NOMO-1 treated with dmso at 0.1 percent for 144 hours (cell line): ENCODE measurements around the gene GET3.
A peak's percentile ranks its signal among the peaks of the same experiment; 100 is the strongest.
"Not testable (repeated sequence)": the region's sequence is repeated elsewhere in the genome, so short reads cannot be mapped to it uniquely, and the experiment has no call there.

Experiments
- DNase-seq: peaks from one replicate; lab custom pipeline; 2025; ENCODE audit not compliant: unreplicated experiment; lab: John Stamatoyannopoulos, UW

Gene GET3

DNA sequence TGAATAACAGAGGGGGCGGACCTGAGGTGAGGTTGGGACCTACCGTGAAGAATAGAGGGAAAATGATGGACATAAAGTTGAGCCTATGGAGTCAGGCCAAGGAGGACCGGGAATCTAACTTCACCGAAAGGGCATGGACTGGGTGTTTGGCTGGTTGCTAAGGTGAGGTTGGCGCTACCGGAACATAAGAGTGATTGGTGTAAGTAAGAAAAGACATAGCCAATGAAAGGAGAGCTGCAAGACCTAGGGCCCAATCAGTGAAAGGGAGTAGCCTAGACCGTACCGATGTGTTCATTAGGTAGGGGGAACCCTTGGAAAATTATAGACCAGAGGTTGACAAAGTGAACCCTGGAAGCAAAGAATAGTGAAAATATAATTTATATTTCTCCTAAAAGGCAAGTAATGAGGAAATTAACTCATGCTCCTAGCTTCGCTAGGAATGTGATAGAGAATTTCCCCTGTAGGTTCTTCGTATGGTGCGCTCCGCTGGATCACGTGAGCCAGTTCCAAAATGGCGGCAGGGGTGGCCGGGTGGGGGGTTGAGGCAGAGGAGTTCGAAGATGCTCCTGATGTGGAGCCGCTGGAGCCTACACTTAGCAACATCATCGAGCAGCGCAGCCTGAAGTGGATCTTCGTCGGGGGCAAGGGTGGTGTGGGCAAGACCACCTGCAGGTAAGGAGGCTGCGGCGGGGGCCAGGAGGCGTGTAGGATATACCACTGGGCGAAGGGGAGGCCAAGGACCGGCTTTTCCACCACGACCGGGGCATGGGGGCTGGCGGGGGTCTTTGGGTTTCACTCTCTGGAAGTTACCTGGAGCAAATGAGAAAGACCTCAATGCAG is at the start of gene GET3:
Gene GET3 (plus strand): TSS at position 503 of the 840 bp plus-strand sequence. CDS start 9 bp downstream, at position 512.
- peak; percentile 93 for DNase-seq

DNA sequence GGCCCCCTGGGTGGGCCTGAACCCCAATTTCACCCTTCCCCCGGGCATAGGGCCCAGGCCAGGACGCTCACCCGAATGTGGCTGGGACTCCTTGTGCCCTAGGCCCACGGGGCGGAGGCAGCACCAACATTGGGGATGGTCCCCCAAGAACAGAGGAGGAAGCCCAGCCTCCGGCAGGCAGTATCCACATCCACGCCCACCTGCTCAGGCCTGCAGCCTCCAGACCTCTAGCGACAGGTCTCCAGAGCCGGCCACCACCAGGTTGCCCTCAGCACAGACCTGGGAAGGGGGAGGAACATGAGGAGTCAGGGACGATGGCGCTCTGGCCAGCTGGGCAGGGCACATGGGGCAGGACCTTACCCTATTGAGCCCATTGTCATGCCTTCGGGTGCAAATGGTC is 48.3 kb upstream of the GET3 start:
- DNase-seq = no peak

DNA sequence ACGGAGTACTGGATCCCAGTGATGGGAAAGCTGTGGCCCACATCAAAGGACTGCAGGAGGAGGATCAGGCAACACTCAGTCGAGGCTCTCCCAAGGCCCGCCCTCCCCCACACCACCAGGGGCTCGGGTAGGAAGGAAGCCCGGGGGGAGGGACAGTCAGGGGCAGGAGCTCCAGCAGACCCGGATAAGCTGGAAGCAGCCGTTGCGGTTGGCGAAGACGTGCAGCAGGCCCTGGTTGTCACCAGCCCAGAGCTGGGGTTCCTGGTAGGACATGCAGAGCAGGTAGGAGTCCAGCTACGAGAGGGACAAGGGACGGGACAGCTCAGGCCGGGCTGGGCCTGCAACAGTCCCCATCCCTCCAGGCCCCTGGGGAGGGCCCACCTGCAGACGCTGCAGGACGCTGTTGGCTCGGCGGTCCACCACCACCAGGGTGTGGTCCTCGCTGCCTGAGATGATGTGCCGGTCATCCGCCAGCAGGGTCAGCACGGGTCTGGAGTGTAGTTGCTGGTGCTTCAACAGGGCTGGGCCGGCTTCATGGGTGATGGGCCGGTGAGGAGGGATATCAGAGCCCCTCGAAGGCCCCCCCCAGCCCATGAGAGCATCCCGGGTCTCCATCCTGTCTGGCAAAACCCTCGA is 47.6 kb upstream of the GET3 start:
- no peak for DNase-seq

DNA sequence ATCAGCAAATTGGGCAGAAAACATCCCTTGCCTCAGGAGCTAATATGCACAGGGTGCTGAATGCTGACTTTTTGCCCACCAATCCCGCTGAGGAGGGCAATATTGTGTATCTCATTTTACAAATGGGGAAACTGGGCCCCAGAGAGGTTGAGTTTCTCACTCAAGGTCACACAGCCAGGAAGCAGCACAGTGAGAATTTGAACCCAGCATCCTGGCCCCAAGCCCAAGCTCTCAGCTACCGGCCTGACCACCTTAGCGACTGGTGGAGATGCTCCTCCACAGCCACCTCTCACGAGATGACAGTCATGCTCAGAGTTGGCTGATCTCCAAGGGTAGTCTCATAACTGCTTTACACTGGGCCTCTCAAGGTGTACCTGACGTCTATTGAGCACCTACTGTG is 44.3 kb upstream of the GET3 start:
- no peak for DNase-seq

DNA sequence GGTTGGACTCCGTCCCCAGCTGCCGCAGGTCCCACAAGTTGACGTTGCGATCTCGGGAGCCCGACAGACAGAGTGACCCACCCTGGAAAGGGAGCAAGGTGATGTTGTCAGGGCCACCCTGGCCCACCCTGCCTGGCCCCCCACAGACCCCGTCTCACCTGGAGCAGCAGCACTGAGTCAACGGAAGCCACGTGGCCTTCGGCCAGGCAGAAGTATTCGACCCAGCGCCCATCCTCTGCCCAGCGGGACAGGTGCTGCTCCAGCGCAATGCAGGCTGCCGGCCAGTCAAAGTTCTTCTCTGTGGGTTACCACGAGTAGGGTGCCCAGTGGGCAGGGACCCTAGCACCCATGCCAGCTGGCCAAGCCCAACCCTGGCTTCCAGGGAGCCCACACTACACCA is 42.7 kb upstream of the GET3 start:
- DNase-seq = no peak

DNA sequence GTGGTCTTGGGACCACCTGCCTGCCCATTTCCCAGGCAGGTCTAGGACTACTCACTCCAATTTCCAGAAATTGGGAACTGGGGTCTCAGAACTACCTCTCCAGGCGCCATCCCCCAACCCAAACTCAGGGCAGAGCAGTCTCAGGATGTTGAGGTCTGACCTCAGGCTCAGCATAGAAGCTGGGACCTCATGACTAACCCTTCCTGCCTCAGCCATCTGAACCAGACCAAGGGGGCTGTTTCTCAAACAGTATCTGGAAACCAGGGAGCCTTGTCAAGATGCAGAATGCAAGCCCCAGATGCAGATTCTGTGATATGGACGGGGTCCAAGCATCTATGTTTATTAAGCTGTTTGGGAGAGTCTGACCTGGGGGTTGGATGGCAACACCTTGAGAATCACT is 42.2 kb upstream of the GET3 start:
- DNase-seq = no peak

DNA sequence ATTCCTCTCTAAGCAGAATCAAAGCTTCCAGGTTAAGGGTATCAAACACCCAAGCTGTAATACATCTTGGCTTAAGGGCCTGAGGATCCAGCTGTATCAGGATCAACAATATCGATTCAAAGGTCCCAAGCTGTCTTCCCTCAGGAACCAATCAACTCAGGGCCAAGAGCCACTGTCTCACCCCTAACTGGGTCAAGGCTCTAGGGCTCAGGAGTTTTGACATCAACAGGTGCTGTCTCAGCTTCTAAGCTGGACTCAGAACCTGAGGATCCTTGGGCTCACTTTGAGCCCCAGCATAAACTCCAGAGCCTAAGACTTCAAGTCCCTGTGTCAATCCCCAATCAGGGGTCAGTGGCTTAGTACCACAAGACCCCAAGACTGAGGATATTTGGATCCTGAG is 41.8 kb upstream of the GET3 start:
- DNase-seq = no peak

DNA sequence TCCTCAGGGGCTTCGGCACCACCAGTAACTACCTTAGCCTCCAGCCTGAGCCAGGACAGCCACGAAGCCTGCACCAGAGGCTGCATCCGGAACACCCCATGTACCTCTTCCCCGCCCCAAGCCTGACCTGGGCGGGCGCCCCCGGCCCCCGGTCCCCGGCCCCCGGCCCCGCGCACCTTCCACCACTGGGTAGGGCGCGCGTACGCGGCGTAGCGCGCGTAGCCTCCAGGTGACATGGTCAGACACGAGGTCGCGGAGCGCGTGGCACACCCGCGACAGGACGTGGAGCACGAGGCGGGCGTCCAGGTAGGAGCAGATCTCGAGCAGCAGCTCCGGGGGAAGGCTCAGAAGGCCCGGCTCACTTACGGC is 41.3 kb upstream of the GET3 start:
- no peak for DNase-seq

DNA sequence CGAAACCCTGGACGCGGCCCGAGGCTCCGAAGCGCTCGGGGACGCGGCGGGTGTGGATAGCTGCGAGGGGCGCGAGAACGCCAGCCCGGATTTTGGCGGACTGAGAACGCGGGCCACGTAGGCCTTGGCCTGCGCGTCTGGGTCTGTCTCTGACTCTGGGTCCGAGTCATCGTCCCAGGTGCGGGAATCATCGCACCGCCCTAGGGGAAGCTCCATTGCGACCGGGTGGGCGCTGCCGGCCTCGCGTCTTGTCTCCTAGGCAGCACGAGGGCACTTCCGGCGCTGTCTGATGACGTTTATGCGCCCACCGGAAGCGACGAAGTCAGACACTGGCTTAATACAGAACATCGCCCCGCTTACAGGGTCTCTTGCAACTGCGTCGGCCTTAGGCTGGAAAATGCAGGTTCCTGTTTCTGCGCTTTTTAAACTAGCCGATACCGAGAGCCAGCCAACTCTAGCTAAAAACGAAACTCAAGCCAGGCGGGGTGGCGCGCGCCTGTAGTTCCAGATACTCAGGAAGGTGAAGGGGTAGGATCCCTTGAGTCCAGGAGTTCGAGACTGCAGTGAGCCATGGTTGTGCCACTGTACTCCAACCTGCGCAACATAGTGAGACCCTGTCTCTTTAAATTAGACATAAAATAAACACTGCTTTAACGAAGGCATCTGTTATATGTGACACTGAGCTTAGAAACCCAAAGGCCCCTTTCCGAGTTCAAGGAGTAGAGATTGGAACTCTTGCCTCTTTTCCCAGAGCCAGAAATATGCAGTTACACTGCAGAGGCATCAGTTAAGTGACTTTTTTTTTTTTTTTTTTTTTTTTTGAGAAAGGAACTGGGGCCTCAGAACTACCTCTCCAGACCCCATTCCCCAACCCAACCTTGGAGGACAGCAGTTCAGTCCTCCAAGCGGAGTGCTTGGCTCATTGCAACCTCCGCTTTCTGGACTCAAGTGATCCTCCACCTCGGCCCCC is 40.6 kb upstream of the GET3 start, which contains the start of gene FBXW9:
Gene FBXW9 (minus strand): TSS at position 266 of the 970 bp plus-strand sequence. CDS start 50 bp downstream, at position 216.
- peak; percentile 83 for DNase-seq

DNA sequence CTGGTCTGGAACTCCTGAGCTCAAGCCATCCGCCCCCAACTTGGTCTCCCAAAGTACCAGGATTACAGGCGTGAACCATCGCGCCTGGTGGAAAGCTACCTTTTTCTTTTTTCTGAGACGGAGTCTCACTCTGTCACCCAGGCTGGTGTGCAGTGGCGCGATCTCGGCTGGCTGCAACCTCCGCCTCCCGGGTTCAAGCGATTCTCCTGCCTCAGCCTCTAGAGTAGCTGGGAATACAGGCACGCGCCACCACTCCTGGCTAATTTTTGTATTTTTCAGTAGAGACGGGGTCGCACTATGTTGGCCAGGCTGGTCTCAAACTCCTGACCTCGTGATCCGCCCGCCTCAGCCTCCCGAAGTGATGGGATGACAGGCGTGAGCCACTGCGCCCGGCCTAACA is 39.9 kb upstream of the GET3 start:
- DNase-seq = not testable (repeated sequence)

DNA sequence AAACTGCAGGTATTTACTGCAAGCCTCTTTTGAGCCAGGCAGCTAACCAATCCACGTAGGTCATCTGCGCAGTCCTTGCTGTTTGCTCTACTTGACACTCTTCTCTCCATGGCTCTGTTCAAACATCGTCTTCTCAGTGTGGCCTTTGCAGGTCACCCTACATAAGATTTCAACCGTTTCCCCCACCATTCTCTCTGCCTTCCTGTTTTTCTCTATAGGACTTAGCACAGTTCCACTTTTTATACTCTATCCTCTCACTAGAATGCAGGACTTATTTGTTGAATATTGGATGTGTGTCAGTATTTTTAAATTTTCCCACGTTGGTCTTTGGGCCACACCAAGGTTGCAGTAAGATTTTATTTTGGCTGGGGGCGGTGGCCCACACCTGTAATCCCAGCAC is 39.2 kb upstream of the GET3 start:
- DNase-seq = no peak

DNA sequence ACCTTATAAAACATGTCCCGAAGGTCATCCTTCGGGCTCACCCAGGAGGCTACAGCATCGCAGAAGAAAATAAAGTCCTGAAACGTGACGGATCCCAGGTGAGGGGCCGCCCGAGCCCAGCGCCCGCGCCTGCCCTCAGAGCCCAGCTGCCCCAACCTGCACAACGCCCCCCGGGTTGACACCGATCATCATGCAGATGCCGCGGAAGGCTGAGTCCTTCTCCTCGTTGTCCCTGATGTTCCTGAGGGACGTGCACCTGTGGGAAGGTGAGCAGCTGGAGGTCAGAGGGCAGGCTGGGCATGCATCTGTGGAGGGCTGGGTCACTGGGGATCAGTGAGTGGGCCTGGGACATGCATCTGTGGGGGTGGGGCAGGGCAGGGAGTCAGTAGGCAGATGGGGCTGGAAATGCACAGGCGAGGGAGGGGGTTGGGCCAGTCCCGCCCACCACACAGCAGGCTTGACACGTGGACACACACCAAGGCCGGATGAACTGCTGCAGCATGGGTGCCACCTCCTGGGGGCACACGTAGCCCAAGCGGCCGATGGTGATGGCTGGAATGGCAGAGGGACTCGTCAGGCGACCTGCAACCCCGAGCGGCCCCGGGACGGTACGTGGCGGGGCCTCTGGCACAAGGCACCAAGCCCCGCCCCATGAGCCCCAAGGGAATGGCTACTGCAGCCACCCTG is 35.6 kb upstream of the GET3 start:
- DNase-seq = no peak

DNA sequence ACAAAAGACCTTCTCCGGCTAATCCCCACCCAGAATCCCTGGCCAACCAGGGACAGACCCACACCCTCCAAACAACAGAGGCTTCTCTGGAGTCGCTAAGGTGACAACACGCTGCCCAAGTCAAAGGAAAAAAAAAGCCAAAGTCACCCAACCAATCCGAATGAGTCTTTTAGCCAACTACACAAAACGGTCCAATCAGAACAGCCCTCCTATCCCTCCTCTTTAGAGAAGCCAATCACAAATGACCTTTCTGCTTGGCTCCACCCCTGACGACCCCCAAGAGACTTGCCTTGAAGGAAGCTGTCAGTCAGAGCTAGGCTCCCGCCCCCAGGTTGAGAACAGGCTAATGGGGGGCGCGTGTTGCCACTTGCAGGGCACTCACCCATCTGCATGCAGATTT is 34.3 kb upstream of the GET3 start:
- no peak for DNase-seq

DNA sequence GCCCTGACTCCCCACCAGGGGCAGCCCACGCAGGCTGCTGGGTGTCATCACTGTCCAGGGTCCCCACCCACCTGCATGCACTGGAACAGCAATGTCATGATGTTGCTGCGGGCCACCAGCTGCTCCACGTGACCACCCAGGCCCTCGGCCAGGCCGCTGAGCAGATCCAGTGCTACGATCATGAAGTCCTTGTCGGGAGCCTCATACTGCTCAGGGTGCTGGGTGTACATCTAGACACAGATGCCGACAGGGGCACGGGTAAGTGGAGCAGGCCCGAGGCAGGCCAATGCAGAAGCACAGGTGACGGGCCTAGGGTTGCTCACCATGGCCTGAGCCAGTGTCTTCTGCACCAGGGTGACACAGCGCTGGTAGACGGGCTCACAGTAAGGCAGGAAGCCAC is 32.1 kb upstream of the GET3 start:
- DNase-seq = no peak

DNA sequence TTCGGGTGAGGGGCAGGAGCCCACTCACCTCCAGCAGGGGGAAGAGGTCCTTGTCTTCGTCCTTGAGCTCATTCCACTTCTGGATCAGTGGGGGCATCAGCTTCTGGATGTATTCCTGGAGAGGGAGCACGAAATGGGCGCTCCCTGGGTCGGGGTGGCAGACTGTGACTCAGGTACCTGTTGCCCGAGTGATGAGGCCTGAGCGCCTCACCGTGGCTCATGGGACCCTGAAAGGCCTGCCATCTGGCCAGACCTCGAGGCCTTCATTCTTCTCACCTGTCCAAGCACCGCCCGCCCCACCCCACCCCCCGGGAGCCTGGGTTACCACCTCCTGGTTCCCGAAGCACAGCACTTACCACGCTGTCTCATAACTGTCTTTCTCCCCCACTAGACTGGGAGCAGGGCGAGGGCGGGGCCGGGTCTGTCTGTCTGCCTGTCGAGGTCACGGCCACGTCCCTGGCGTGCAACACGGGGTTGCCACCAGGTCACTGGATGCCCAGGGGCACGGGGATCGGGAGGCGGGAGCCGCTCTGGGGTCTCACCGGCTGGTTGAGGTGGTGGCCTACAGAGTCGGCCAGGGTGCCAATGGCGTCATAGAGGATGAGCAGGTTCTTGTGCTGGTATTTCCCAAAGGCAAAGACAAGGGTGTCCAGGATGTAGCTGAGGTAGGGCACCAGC is 31.5 kb upstream of the GET3 start:
- DNase-seq = no peak

DNA sequence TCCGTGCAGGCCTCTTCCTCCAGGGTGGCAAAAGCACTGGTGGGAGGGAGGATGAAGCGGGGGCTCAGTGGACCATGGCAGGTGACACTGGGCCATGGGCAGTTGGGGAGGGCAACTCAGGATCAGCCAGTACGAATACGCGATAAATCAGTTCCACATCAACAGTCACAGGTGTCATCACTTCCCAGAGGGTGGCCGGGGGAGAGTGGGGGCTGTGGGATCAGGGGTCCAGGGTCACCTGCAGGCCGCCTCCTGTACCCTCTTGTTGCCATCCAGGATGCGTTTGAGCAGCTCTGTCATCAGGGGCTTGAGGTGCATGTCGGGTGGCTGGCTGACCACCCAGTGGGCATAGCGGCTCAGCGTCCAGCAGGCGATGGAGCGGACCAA is 31.0 kb upstream of the GET3 start:
- DNase-seq = no peak

DNA sequence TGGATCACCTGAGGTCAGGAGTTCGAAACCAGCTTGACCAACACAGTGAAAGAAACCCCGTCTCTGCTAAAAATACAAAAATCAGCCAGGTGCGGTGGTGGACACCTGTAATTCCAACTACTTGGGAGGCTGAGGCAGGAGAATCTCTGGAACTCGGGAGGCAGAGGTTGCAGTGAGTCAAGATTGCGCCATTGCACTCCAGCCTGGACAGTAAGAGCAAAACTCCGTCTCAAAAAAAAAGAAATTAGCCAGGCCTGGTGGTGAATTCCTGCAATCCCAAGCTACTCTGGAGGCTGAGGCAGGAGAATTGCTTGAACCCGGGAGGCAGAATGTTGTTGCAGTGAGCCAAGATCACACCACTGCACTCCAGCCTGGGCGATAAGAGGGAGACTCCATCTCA is 28.7 kb upstream of the GET3 start:
- no peak for DNase-seq

DNA sequence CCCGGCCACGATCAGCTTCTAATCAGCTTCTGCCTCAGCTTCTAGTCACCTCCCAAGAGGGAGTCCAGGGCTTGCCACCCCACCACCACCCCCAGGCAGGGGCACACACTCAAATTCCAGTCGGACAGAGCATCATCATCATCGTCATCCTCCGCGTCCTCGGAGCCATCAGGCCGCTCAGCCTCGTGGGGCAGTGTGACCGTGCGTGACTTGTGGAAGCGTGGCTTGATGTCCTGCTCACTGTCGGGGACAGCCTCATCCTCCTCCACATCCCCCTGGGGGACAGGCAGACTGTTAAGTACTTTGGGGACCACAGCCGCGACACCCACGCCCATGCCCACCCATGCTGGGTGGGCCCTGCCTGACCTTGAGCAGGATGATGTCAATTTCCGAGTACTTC is 26.1 kb upstream of the GET3 start:
- DNase-seq = no peak

DNA sequence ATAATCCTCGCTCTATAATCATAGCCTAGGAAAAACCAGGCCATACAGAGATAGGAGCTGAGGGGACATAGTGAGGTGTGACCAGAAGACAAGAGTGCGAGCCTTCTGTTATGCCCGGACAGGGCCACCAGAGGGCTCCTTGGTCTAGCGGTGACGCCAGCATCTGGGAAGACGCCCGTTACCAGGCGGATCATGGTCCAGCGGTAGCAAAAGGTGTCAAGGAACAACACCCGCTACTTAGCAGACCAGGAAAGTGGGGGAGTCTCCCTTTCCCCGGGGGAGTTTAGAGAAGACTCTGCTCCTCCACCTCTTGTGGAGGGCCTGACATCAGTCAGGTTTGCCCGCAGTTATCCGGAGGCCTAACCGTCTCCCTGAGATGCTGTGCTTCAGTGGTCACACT is 25.2 kb upstream of the GET3 start:
- DNase-seq = not testable (repeated sequence)

DNA sequence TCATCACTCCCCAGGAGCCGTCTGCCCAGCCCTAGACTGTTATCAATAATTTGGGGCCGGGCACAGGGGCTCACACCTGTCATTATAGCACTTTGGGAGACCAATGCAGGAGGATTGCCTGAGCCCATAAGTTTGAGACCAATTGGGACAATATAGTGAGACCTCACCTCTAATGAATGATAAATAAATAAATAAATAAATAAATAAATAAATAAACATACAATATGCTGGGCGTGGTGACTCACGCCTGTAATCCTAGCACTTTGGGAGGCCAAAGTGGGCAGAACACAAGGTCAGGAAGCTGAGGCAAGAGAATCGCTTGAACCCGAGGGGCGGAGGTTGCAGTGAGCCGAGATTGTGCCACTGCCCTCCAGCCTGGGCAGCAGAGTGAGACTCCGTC is 24.0 kb upstream of the GET3 start:
- DNase-seq = not testable (repeated sequence)
